WTC11 (cell line): Measurements from ENCODE around the gene LSR. TPM values are rescaled to one million over a fixed set of nuclear protein-coding genes. Genes with fewer than 3 reads are reported as not detected.

Source experiments
- ATAC-seq: fragments of 200-7000 bp; cut with Tn5 transposase; 2 replicates; pipeline ENCODE4 v1.10.0; 2021; ENCODE audit warnings: mild to moderate bottlenecking, moderate library complexity
- CTCF ChIA-PET: fragments of 300-600 bp; sonication (Branson Sonifier 250); formaldehyde crosslinking; loops from one replicate; lab custom pipeline; 2021; ENCODE audit warnings: antibody characterized with exemption; lab: Charles Lee
- POLR2A ChIA-PET: fragments of 350-600 bp; sonication (Branson Sonifier 250); formaldehyde crosslinking; loops from one replicate; lab custom pipeline; 2021; ENCODE audit warnings: antibody characterized with exemption; lab: Charles Lee
- DNase-seq: peaks from one replicate; pipeline ENCODE4 v3.0.0; 2021; ENCODE audit warnings: low spot score
- H3K27ac Mint-ChIP-seq: 2 replicates; pipeline ENCODE4 v1.8.0; 2021; ENCODE audit warnings: mixed read lengths
- H3K27me3 Mint-ChIP-seq: 2 replicates; pipeline ENCODE4 v1.8.0; 2021; ENCODE audit warnings: low read depth, mild to moderate bottlenecking, moderate library complexity, mixed read lengths
- H3K36me3 Mint-ChIP-seq: 2 replicates; pipeline ENCODE4 v1.8.0; 2021; ENCODE audit warnings: mixed read lengths
- H3K4me1 Mint-ChIP-seq: 2 replicates; pipeline ENCODE4 v1.8.0; 2022; ENCODE audit warnings: mixed read lengths
- H3K4me3 Mint-ChIP-seq: 2 replicates; pipeline ENCODE4 v1.8.0; 2021; ENCODE audit warnings: mild to moderate bottlenecking, moderate library complexity, mixed read lengths
- H3K9me3 Mint-ChIP-seq: 2 replicates; pipeline ENCODE4 v1.8.0; 2021; ENCODE audit warnings: mixed read lengths
- AR ChIP-seq: fragments of 250-450 bp; sonication (Bioruptor Pico); IDR thresholded peaks from 2 replicates; pipeline ENCODE4 v1.9.0; 2021; ENCODE audit warnings: mild to moderate bottlenecking
- ATF1 ChIP-seq: sonication (generic); formaldehyde crosslinking; IDR thresholded peaks from 2 replicates; pipeline ENCODE4 v1.8.1; 2023; ENCODE audit warnings: mild to moderate bottlenecking, moderate library complexity, missing genetic modification reagents
- CREB1 ChIP-seq: sonication (generic); formaldehyde crosslinking; IDR thresholded peaks from 2 replicates; pipeline ENCODE4 v1.8.0; 2023; ENCODE audit warnings: mild to moderate bottlenecking, missing genetic modification reagents
- E2F4 ChIP-seq: sonication (generic); formaldehyde crosslinking; IDR thresholded peaks from 2 replicates; pipeline ENCODE4 v1.8.1; 2022; ENCODE audit warnings: low read depth, mild to moderate bottlenecking, moderate library complexity, missing genetic modification reagents, borderline replicate concordance
- EMX1 ChIP-seq: fragments of 250-450 bp; sonication (Bioruptor Pico); IDR thresholded peaks from 2 replicates; pipeline ENCODE4 v1.8.0; 2021; ENCODE audit warnings: mild to moderate bottlenecking
- ERG ChIP-seq: fragments of 250-450 bp; sonication (Bioruptor Pico); IDR thresholded peaks from 2 replicates; pipeline ENCODE4 v1.8.0; 2021; ENCODE audit warnings: mild to moderate bottlenecking
- ESRRA ChIP-seq: sonication (generic); formaldehyde crosslinking; IDR thresholded peaks from 2 replicates; pipeline ENCODE4 v1.8.1; 2022; ENCODE audit warnings: mild to moderate bottlenecking, missing genetic modification reagents, borderline replicate concordance
- FOXJ3 ChIP-seq: sonication (generic); formaldehyde crosslinking; IDR thresholded peaks from 2 replicates; pipeline ENCODE4 v1.9.0; 2021; ENCODE audit warnings: missing genetic modification reagents, mild to moderate bottlenecking, borderline replicate concordance
- GTF2I ChIP-seq: fragments of 250-450 bp; sonication (Bioruptor Pico); conservative IDR thresholded peaks from 2 replicates; pipeline ENCODE4 v1.4.0; 2021; ENCODE audit warnings: mild to moderate bottlenecking
- MXD4 ChIP-seq: fragments of 250-450 bp; sonication (Bioruptor Pico); IDR thresholded peaks from 2 replicates; pipeline ENCODE4 v1.8.0; 2021; ENCODE audit warnings: mild to moderate bottlenecking, moderate library complexity, borderline replicate concordance
- SMAD4 ChIP-seq: sonication (generic); formaldehyde crosslinking; IDR thresholded peaks from 2 replicates; pipeline ENCODE4 v1.8.0; 2022; ENCODE audit warnings: mild to moderate bottlenecking, missing genetic modification reagents
- SP1 ChIP-seq: sonication (generic); formaldehyde crosslinking; conservative IDR thresholded peaks from 2 replicates; pipeline ENCODE4 v1.8.1; 2022; ENCODE audit warnings: missing genetic modification reagents
- TEAD1 ChIP-seq: sonication (generic); formaldehyde crosslinking; IDR thresholded peaks from 2 replicates; pipeline ENCODE4 v1.8.0; 2022; ENCODE audit warnings: mild to moderate bottlenecking, missing genetic modification reagents
- TP53 ChIP-seq: sonication (generic); formaldehyde crosslinking; IDR thresholded peaks from 2 replicates; pipeline ENCODE4 v1.8.1; 2023; ENCODE audit warnings: mild to moderate bottlenecking, missing genetic modification reagents
- ZNF317 ChIP-seq: sonication (generic); formaldehyde crosslinking; IDR thresholded peaks from 2 replicates; pipeline ENCODE4 v1.8.1; 2023; ENCODE audit warnings: low read depth, mild to moderate bottlenecking, moderate library complexity, missing genetic modification reagents, borderline replicate concordance
- ZNF532 ChIP-seq: fragments of 250-450 bp; sonication (Bioruptor Pico); IDR thresholded peaks from 2 replicates; pipeline ENCODE4 v1.9.0; 2021; ENCODE audit warnings: mild to moderate bottlenecking, borderline replicate concordance
- ZNF671 ChIP-seq: fragments of 250-450 bp; sonication (Bioruptor Pico); IDR thresholded peaks from 2 replicates; pipeline ENCODE4 v1.8.0; 2021; ENCODE audit warnings: mild to moderate bottlenecking
- total RNA-seq: library from RNA; stranded (reverse); gene quantifications from 3 replicates; pipeline ENCODE4 v1.2.3, GENCODE V29; 2021
- TF ChIP-seq, protein P1 (sequence below): sonication (generic); formaldehyde crosslinking; IDR thresholded peaks from 2 replicates; pipeline ENCODE4 v1.8.1; 2022; ENCODE audit warnings: mild to moderate bottlenecking, moderate library complexity, missing genetic modification reagents
- TF ChIP-seq, protein P2 (sequence below): sonication (generic); formaldehyde crosslinking; IDR thresholded peaks from 2 replicates; pipeline ENCODE4 v1.8.1; 2022; ENCODE audit warnings: missing genetic modification reagents, borderline replicate concordance

The LSR gene
- total RNA-seq, 1 experiment from 2014 or later: 130 TPM

- ChIA-PET CTCF (interaction anchor here (0.5 to 2.0 kb wide), 4 partner anchors 34 to 196 kb away, joined by 3 to 5 read pairs (median 4); partner anchors contain the start of genes FAM187B and FXYD7), POLR2A (no interaction called here)
- DNase-seq: peak; percentile 11
- no peak for ATAC-seq
- no peaks in the 10 kb centered on the region for H3K27me3 Mint-ChIP-seq
- peaks cover 29% of the 10 kb centered on the region for H3K36me3 Mint-ChIP-seq
- no peaks in the 10 kb centered on the region for H3K9me3 Mint-ChIP-seq
- H3K4me3 Mint-ChIP-seq: no peak overlapping the region
- H3K27ac Mint-ChIP-seq: no peak overlapping the region
- H3K4me1 Mint-ChIP-seq: peaks cover 7% of the 10 kb centered on the region
- no peak for TF ChIP-seq FOXJ3
- no peak for TF ChIP-seq MXD4
- no peak for TF ChIP-seq GTF2I (CRISPR knock-in tag)
- TF ChIP-seq ZNF671: no peak
- no peak for TF ChIP-seq SP1 (CRISPR knock-in tag)
- TF ChIP-seq, protein P1, sequence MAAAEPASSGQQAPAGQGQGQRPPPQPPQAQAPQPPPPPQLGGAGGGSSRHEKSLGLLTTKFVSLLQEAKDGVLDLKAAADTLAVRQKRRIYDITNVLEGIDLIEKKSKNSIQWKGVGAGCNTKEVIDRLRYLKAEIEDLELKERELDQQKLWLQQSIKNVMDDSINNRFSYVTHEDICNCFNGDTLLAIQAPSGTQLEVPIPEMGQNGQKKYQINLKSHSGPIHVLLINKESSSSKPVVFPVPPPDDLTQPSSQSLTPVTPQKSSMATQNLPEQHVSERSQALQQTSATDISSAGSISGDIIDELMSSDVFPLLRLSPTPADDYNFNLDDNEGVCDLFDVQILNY (CRISPR knock-in tag): no peak
- TF ChIP-seq TP53 (CRISPR knock-in tag): no peak
- TF ChIP-seq ESRRA (CRISPR knock-in tag): no peak
- no peak for TF ChIP-seq ERG (CRISPR knock-in tag)
- no peak for TF ChIP-seq ATF1 (CRISPR knock-in tag)
- TF ChIP-seq SMAD4 (CRISPR knock-in tag): no peak
- TF ChIP-seq AR (CRISPR knock-in tag): no peak
- no peak for TF ChIP-seq EMX1 (CRISPR knock-in tag)
These were observed 13.4 kb downstream of the LSR start for GRCh38 chr19:35262101-35262761.

- peaks cover 7% of the 10 kb centered on the region for H3K4me1 Mint-ChIP-seq
- H3K36me3 Mint-ChIP-seq: peaks cover 29% of the 10 kb centered on the region
- peak; percentile 2 for DNase-seq
- ATAC-seq: no peak
- ChIA-PET CTCF (interaction anchor here (0.5 to 0.7 kb wide), 4 partner anchors 61 to 197 kb away, joined by 3 read pairs; partner anchors contain the start of genes FXYD7 and LGI4), POLR2A (no interaction called here)
- H3K9me3 Mint-ChIP-seq: no peaks in the 10 kb centered on the region
- H3K4me3 Mint-ChIP-seq: no peak overlapping the region
- peak overlapping the region; percentile 74 for H3K27ac Mint-ChIP-seq
- H3K27me3 Mint-ChIP-seq: no peaks in the 10 kb centered on the region
- TF ChIP-seq TEAD1 (CRISPR knock-in tag): no peak
- TF ChIP-seq ZNF317 (CRISPR knock-in tag): no peak
- TF ChIP-seq, protein P2, sequence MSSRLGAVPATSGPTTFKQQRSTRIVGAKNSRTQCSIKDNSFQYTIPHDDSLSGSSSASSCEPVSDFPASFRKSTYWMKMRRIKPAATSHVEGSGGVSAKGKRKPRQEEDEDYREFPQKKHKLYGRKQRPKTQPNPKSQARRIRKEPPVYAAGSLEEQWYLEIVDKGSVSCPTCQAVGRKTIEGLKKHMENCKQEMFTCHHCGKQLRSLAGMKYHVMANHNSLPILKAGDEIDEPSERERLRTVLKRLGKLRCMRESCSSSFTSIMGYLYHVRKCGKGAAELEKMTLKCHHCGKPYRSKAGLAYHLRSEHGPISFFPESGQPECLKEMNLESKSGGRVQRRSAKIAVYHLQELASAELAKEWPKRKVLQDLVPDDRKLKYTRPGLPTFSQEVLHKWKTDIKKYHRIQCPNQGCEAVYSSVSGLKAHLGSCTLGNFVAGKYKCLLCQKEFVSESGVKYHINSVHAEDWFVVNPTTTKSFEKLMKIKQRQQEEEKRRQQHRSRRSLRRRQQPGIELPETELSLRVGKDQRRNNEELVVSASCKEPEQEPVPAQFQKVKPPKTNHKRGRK (CRISPR knock-in tag): no peak
- TF ChIP-seq CREB1 (CRISPR knock-in tag): no peak
- no peak for TF ChIP-seq ZNF532 (CRISPR knock-in tag)
- no peak for TF ChIP-seq E2F4 (CRISPR knock-in tag)
- no peak for TF ChIP-seq SMAD4 (CRISPR knock-in tag)
- TF ChIP-seq EMX1 (CRISPR knock-in tag): no peak
These were observed 15.7 kb downstream of the LSR start for GRCh38 chr19:35264268-35265125.
